Spleen (tissue), 7 donors: ENCODE results near the gene SLC29A2.

ENCODE experiments used
- POLR2A ChIP-seq, 3 donors: fragments of 450-650 bp; IDR thresholded peaks; one replicate each; pipeline ENCODE4 v1.5.1; 2017; ENCODE audit warnings: antibody characterized with exemption in 3 of 3, mild to moderate bottlenecking in 1 of 3
- POLR2AphosphoS5 ChIP-seq, 3 donors: sonication (generic); formaldehyde crosslinking; IDR thresholded peaks; one replicate each; pipeline ENCODE4 v1.5.1; 2017; ENCODE audit warnings: antibody characterized with exemption in 3 of 3
- TF ChIP-seq, protein P1 (sequence below), 11 experiments: fragments of 200-600 bp in 7 of 11; fragments of 450-650 bp in 4 of 11; sonication (generic) in 4 of 11; IDR thresholded peaks in 8 of 11; conservative IDR thresholded peaks in 3 of 11; 1 replicate in 7 of 11; 2 replicates in 4 of 11; pipeline versions ENCODE4 v1.4.0 to v1.8.0; 2016 to 2021; ENCODE audit warnings: antibody characterized with exemption in 11 of 11, inconsistent platforms in 4 of 11, mild to moderate bottlenecking in 1 of 11
- donor health status: DM: no; HTN: no; CAD: no; lungs with moderate emphysema.
- donor health status: DM: no; HTN: no; CAD: no.
- donor health status: DM: no; HTN: no; CAD: no.

DNA sequence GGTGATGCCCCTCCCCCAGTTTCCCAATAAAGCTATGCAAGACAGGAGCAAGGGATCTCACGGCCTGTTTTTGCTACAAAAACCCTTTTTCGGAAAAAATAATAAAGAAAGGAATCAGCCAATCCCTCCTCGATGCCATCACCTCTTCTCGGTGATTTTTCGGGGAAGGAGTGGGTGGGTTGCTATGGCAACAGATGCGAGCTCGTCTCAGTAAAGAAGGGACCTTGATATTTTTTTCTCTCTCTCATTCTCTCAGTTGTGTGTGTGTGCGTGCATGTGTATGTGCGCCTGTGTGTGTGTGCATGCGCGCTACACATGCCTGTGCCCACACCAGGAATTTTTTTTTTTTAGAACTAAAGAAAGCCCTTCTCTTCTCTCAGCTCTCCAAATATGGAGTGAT is 45.4 kb upstream of the SLC29A2 start:
- TF ChIP-seq, protein P1, sequence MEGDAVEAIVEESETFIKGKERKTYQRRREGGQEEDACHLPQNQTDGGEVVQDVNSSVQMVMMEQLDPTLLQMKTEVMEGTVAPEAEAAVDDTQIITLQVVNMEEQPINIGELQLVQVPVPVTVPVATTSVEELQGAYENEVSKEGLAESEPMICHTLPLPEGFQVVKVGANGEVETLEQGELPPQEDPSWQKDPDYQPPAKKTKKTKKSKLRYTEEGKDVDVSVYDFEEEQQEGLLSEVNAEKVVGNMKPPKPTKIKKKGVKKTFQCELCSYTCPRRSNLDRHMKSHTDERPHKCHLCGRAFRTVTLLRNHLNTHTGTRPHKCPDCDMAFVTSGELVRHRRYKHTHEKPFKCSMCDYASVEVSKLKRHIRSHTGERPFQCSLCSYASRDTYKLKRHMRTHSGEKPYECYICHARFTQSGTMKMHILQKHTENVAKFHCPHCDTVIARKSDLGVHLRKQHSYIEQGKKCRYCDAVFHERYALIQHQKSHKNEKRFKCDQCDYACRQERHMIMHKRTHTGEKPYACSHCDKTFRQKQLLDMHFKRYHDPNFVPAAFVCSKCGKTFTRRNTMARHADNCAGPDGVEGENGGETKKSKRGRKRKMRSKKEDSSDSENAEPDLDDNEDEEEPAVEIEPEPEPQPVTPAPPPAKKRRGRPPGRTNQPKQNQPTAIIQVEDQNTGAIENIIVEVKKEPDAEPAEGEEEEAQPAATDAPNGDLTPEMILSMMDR (IDR thresholded peaks at IDR 0.05 in 8 of 11, conservative IDR thresholded peaks at IDR 0.05 in 3 of 11) = no peak
- no peak for TF ChIP-seq POLR2AphosphoS5 (IDR thresholded peaks at IDR 0.05)
- TF ChIP-seq POLR2A (IDR thresholded peaks at IDR 0.05) = no peak
